GM18520 (cell line): ENCODE data around the gene NALF2.

Experiments used
- ATAC-seq: cut with Tn5 transposase; IDR thresholded peaks from one replicate; pipeline ENCODE4 v1.9.1; 2021; ENCODE audit not compliant: unreplicated experiment

NALF2 gene

GRCh38 chrX:69503782-69504625 lies at the start of gene NALF2:
Gene NALF2 (plus strand): TSS chrX:69504326. CDS start chrX:69505283, 957 bp downstream.
- no peak for ATAC-seq

DNA sequence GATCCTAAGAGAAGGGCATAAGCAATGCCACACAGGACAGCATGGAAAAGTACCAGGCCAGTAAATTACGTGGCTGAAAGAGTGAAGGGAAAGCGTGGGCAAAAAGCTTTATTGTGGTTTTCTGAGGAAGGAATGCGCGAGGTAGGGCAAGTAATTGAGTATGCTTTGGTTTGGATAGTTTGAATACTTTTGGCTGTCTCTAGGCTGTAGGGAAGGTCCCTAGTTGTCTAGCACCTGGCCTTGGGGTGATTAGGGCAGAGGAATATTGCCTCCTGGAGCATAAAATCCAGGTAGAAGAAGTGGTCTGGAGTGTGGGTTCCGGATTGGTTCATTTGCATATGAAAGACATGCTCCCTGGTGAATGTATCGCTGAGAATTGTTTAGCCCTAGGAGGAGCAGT lies 46.4 kb upstream of the NALF2 start:
- ATAC-seq: no peak

DNA sequence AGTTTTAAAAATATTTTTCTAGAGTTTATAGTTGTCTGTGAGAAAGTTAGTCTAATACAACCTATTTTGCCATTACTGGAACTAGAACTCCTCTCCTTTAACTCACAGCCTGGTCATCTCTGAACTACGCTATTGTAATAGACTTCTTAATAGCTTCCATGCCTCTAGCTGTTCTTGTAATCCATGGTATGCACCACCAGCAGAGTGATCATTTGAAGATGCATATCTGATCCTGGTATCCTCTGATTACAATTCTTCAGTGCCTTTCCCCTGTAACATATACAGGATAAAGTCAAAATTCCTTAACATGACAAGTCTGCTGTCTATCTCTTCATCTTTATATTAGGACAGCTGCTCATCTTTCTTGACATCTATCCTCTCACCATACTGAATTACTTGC lies 37.6 kb upstream of the NALF2 start:
- no peak for ATAC-seq

DNA sequence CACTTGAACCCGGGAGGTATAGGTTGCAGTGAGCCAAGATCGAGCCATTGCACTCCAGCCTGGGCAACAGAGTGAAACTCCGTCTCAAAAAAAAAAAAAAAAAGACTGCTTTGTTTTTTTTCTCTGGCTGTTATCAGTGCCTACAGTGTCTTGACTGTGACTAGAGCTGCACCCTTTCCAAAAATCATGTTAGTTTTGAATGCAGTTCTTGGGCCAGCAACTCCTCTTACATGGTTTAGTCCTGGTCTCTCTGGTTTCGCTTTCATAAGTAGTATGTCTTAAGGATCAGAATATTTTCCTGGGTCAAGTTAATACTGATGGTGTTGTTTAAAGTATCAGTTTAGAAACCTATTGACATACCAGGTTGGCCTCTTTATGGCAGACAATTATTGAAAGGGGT lies 34.2 kb upstream of the NALF2 start:
- ATAC-seq: no peak

- ATAC-seq: no peak
These were observed 14.5 kb upstream of the NALF2 start for GRCh38 chrX:69489625-69490024.

DNA sequence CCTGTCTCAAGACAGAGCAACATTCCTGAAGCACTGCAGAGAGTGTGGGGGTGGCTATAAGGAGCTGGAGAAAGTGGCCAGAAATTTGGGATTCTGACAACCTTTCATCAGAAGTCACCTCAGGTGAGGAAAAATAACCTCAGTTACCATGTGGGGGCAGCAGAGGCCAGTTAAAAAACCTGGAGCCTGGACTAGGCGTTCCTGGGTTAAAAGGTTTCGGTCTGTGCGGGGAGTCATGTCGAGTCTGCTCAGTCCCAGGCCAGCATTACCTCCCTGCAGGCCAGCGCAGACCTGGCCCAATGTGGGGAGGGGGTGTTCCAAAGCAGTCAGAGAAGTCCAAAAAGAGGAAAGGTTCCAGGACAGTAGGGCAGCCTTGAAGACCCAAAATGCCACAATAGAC lies 10.9 kb upstream of the NALF2 start:
- ATAC-seq: no peak

- ATAC-seq: no peak
These were observed 10.4 kb upstream of the NALF2 start for GRCh38 chrX:69493766-69494165.

DNA sequence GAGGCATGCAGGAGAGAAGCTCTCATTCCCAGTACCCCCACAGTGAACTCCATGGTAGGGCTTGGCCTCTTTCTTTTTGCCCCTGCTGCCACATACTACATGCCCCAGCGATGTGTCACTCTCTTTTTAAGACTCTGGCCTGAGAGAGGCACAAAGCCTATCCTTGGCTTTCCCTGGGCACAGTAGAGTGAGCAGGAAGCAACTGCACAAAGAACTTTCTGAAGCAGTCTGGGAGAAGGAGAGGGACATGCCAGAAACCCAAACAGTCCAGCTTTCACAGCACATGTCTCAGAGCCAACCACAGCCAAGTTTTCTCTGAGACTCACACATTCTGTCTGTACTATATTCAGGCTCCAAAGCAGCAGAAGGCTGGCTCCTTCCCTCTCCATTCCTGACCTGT lies 7.9 kb upstream of the NALF2 start:
- no peak for ATAC-seq

GRCh38 chrX:69501429-69501828 lies 2.7 kb upstream of the NALF2 start:
- ATAC-seq: no peak

- no peak for ATAC-seq
These were observed 821 bp upstream of the NALF2 start for GRCh38 chrX:69503228-69503781.

DNA sequence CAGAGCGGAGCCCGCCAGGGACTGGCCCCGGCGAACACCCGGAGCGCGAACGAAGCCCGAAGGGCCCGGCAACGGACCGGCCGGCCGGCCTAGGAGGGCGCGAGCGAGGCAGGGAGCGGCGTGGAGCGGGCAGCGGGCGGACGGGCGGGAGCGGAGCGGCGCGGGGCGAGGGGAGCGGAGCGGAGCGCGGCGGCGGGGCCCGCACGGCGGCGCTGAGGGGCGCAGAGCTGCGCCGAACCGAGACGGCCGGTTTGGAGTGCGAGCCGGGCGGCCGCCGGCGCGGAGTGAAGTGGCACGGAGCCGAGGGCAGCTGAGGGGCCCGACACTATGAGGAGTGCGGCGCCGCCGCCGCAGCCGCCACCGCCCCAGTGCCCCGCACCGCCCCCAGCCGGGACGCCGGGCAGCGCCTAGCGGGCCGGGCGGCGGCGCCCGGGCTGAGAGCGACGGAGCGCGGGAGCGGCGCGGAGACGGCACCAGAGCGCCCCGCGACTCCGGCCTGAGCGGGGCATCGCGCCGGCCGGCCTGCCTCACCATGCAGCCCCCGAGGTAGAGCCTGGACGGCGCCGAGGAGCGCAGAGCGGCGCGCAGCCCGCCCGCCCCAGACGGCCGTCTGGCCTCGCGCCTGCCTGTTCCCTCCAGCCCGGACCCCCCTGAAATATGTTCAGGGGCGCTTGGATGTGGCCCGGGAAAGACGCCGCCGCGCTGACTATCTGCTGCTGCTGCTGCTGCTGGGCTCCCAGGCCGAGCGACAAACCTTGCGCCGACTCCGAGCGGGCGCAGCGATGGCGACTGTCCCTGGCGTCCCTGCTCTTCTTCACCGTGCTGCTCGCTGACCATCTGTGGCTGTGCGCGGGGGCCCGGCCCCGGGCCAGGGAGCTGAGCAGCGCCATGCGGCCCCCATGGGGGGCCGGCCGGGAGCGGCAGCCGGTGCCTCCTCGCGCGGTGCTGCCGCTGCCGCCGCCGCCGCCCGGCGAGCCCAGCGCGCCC lies 793 bp downstream of the NALF2 start:
- no peak for ATAC-seq

DNA sequence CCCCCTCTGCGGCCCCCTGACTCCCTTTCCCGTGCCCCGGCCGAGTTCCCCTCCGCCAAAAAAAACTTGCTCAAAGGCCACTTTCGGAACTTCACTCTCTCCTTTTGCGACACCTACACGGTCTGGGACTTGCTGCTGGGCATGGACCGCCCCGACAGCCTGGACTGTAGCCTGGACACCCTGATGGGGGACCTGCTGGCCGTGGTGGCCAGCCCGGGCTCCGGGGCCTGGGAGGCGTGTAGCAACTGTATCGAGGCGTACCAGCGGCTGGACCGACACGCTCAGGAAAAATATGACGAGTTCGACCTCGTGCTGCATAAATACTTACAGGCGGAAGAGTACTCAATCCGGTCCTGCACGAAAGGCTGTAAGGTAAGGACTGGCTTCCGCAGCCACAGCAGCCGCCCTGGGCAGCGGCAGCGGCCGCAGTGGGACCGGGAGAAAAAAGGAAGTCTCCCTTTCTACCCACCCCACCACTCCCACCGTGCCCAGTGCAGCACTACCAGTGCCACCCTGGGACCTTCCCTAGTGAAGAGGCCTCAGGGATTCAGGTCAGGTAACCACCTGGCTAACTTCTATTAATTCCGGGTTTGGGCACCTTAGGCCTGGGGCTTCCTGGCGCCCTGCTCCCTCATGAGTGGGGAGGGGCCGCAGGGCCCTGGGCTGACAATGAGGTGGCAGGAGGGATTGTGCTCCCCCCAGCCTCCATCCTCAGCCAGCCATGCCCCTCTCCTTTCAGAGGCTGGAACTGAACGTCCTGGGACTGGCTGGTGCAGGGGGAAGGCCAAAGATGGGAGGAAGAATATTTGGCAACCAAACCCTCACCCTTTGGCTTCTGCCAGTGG lies 1.9 kb downstream of the NALF2 start:
- ATAC-seq: no peak

DNA sequence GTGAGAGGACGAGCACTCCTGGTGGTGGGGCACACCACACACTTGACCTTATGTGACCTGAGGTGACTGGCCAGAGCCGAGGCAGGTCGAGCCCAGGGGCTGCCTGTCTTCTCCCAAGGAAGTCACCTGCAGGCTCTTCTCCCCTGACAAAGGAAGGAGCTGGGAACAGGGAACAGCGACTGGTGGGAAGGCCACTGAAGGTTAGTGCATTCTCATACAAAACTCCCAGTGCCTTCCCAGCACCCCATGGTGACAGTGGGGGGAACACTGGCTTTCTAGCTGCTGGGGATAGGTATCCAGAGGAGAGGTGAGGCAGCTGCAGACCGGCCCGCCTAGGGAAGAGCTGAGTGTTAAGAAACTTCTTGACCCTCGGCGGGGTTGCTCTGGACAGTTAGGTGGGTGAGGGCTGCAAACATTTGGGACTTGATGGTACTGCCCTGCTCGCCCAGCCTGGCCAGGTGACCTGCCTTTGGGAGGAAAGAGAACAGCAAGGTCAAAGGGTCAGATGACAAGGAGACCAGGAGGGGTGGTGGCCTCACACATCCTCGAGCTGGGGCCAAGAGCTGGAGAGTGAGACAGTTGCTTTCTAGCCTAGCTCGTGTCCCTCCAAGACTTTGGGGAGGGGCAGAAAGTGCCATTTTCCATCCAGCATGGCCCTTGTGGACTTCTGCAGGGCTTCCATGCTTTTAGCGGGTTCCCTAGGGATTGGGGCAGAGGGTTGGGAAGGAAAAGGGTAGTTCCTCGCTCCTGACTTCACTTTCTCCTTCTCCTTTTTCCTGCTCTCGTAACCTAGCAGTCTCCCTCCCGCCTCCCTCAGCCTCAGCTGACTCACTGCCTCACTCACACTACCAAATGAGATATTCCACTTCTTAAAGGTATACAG lies 2.7 kb downstream of the NALF2 start:
- ATAC-seq: no peak

DNA sequence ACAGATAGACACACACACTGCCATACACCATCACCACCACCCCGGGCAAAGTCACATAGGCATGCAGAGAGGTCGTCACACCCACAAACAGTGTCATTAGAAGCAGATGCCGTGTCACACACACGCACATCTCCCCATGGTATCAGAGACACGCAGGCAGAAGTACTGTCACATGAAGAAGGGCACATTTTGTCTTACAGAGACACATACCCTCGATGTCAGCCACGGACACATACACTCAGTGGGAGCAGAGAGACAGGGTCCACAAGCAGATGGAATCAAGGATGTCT lies 3.3 kb downstream of the NALF2 start:
- ATAC-seq: no peak

- no peak for ATAC-seq
These were observed 4.5 kb downstream of the NALF2 start for GRCh38 chrX:69508610-69509009.

DNA sequence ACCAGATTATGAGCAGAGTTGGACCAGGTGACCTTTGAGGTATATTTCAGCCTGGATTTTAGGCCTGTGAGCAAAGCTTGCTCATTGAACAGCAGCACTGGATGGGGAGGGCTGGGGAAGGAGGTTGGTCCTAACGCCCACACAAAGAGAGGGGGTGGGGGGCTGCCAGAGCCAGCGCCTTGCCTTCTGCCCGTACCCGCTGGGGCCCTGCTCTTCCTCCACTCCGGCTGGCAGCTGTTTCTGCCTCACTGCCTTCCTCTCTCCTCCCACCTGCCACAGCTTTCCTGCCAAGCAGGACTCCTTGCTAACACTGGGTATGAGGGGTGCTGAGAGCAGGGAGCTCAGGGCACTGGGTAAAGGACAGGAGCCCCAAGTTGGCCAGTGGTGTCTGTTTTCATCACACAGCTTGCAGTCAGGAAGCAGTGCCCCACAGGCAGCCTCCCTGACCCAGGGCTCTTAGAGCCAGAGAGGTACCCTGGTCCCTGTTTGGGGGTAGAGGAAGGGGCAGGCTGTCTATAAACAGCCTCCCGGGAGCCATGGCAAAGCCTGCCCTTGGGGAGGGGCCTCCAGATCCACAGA lies 6.1 kb downstream of the NALF2 start:
- ATAC-seq: no peak

DNA sequence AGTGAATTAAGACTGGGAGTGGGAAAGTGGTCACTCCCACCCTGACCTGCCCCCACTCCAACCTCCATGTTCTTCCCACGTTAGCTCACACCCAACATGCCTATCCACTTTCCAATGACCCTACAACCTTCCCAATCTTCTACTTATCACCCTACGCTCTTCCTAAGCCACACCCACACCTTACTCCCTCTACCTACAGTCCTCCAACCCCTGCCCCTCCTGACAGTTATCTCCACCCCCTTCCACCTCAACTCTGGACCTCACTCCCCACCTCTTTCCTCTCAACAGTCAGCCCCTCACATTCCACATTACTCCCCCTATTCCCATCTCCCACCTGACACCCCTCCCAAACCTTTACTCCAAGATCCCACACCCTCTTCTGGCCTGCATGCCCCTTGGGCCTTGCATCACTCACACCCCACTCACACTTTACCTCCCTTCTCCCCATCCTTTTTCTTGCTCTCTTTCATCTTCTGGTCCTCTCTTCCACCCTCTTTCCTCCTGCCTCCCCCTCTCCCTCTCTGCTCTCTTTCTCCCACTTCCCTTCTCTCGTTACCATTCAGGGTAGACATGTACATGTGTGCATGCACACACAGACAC lies 6.9 kb downstream of the NALF2 start:
- ATAC-seq: no peak

DNA sequence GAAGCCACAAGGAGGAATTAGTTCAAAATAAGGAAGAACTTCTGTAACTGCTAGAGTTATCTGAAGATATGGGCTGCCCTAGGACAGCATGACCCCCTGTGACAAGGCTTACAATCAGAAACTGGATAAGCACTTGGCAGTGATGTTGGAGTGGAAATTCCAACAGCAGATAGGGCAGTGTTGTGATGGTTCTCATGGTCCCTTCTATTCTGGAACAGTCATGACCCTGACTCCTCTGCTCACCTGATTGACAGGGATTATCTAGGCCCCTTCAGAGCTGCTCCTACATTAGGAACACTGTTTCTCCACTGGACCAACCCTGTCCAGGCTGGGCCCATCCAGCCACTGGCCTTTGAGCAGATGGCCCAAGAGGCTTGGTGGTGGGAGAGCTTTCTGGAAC lies 17.9 kb downstream of the NALF2 start:
- no peak for ATAC-seq

GRCh38 chrX:69523314-69523713 lies 19.2 kb downstream of the NALF2 start:
- no peak for ATAC-seq
